NCI-H1930 (cell line): ENCODE measurements around the gene LFNG.

Source experiments
- DNase-seq, 2 experiments: peaks; one replicate each; lab custom pipeline; 2025; lab: John Stamatoyannopoulos, UW

Gene LFNG

DNA sequence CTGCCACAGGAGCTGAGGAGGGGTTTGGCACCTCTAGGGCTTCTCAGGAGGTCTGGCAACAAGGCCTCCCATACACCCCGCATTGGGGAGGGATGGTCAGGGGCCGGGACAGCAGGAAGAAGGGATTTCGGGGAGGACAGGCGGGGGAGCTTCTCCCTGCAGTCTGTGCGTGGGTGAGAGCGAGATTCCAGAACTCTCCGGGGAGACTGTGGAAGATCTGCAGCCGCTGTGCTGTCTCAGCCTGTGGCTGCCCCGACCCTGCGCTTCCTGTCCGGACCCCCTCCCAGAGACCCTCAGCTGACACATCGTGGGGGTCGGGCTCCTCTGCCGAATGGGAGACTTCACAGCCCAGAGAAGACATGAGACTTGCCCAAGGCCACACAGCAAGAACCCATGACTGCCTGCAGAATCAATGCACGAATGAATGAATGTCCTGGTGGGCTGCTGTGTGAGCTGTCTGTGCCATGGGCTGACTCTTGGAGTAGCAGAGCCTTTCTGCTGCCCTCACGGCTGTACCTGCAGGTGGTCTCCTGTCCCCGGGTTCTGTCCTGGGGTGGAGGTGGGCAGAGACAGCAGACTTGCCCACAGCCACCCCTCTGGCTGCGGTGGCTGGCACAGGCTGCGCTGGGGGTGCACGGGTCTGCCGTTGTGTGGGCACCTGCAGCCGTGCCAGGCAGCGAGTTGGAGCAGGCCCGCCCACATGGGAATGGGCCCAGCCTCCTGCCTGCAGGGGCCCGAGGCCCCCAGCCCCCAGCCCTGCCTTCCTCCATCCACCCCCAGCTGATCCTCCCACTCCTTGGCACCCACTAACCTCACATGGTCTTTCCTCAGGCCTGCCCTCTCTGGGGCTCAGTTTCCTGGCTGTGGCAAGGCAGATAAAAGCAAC, 16.3 kb upstream of the LFNG start:
- DNase-seq, result no peak

DNA sequence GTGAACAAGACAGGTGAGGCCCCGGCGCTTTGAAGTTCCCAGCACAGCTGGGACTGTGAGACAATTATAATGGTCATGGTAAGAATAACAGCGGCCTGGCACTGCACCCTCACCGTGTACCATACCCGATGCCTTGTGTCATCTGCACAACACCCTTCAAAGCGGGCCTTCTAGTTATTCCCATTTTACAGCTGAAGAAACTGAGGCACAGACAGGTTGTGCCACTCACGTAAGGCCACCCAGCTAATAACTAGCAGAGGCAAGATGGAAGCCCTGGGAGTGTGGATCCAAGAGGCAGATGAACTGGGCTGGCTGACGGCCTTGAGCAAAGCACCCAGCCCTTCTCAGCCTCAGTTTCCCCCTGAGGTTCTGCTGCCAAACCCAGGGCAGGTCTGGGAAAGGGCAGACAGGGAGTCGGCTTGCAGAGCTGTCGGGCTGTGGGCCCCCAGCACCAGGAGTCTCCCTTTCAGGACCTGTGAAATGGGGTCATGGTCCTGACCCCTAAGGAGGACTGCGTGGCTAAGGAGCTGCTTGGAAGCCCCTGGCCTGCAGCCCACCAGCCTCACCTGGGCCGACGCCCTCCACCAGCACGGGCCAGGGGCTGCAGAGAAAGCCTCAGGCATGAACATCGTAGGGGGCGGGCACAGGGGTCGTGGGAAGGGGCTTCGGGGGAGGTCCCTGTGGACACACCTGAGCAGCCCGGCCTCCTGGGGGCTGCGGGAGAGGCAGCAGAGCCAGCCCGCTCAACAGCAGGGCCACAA, 15.3 kb upstream of the LFNG start:
- DNase-seq, result no peak

DNA sequence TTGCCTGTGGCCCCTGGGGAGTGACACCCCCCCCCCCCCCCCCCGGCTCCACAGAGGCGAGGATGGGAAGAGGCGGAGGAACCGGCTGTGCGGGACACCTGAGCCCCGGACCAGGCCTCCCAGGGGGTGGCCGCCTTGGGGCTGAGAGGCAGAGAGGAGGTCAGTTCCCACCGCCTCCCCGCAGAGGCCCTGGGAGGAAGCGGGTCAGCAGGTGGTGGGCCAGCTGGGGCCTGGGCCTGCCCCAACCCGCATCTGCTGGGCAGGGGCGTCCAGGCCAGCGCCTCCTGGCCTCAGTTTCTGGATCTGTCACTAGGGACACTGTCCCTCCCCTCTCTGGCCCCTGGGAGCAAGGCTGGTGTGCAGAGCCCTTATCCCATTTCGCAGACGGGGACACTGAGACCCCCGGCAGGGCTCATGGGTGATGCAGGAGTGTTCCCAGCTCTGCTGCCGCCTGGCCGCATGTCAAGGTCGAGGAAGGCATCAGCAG, 14.6 kb upstream of the LFNG start:
- no peak for DNase-seq

- no peak for DNase-seq
These were observed 14.2 kb upstream of the LFNG start for GRCh38 chr7:2505401-2505800.

DNA sequence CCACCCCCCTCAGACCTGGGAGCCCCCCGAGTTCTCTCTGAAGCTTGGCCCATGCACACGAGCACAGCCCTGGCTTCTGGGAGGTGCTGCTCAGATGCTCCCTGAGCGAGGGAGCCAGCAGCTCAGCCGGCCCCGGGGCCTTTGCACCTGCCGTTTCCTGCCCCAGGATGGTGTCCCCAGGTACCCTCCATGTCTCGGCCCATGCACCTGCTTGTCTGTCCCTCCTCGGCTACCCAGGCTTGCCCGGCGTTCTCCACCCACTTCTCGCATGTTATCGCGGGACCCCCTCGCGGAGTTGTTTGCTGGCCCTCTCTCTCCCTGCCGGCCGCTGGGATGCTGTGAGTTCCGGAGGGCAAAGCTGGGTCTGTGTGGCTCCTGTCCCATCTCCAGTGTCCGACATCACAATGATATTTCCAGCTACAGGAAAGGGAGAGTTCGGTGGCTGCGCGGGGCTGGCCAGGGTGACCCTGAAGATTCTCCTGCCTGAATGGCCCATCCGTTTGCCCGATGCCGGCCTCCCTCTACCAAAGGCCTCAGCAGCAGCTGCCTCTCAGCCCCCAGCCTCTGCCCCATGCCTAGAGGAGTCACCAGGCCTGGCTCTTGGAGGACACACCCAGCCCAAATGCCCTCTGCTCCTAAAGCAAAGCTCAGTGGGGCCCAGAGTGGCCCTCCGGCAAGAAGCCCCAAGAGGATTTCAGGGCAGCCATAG, 12.2 kb upstream of the LFNG start:
- DNase-seq, result no peak

DNA sequence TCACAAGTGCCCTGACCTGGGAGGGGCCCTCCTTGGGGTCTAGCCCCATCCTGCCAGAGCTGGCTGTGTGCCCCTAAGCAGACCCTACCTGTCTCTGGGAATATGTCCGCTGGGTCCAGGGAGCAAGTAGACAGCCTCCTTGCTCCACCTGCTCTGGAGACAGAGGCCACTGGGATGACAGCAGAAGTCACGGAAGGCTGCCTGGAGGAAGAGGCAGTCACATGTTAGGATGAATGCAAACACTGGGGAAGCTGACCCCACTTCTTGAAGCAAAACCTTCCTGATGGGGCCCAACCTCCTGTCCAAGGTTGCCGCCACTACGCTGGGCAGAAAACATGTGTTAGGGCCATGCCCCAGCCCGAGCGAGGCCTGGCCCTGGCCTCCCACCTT, 11.7 kb upstream of the LFNG start:
- DNase-seq, result no peak

GRCh38 chr7:2508327-2509215, 11.0 kb upstream of the LFNG start:
- DNase-seq, result no peak

DNA sequence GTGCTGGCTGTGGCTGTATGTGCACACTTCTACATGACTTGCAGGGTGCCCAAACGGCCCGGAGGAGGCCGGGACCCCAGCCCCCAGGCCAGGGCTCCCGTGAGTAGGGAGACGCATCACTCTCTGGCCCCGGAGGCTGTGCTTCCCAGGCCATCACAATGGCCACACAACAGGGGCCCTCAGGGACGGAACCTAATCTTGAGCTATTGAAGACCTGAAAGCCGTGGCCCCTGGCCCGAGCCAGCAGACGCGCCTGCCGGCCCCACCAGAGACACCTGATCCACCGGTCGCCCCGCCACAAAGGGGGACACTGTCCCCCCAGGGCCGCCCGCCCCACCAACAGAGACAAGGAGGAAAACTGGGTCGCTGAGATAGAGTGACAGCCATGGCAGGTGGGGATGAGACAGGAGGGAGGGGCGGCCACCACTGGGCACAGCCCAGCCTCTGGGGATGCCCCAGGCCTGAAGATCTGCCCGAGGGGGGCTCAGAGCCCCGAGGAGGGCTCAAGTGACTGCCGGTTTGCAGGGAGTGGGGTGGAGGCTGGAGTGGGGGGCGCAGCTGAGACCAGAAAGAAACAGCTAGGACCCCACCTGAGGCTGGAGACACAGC, 10.2 kb upstream of the LFNG start:
- DNase-seq, result no peak

GRCh38 chr7:2510130-2510776, 9.3 kb upstream of the LFNG start:
- no peak for DNase-seq

GRCh38 chr7:2510909-2511768, 8.4 kb upstream of the LFNG start:
- no peak for DNase-seq

DNA sequence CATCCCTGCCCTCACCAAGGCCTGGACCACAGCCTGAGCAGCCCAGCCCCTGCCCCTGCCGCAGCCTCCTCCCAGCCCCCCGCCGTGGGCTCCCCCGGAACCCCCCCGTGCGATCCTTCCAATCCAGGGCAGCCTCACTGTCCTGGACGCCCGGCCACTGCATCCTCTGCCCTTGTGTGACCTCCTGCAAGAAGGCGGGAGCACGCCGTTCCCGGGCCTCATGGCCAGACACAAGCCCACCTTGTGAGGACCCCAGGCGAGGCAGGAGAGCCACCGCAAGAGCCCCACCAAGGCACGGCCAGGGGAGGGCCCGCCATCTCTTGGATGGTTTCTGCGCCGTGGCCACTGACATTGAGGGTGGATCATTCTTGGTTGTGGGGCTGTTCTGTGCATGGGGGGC, 7.8 kb upstream of the LFNG start:
- DNase-seq, result no peak

DNA sequence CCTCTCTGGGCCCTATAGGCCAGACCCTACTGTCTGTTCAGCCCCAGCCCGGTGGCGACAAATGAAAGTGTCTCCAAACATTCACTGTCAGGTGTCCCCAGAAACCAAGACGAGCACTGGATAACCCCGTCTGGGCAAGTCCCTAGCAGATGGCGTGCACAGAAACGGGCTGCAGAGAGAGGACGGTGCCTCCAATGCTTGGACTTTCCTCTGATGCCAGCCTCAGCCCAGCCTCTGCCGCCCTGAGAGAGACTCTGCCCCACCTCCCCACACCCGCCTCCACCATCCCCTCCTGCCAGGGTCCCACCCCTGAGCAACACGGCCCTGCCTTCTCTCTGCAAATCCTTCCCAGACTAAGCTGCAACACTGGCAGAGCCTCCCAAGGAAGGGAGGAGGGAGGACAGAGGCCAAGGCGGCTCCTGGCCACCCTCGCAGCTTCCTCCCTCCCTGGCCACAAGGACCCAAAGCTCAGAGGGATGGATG, 7.4 kb upstream of the LFNG start:
- DNase-seq, result no peak

DNA sequence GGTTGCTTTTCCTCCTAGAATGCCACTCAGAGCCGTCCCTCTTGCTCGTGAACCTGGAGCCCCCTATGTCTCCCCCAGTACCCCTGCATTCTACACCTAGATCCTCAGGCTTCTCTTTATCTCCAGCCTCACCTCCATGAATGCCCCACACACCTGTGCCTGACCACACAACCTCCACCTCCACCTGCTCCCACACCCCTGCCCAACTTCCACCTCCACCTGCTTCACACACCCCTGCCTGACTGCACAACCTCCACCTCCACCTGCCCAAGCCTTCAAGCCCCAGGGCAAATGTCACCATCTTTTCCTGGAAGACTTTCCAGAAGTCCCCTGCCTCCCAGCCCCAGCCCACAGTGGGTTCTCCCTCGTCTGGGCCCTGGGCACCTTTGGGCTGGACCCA, 6.9 kb upstream of the LFNG start:
- no peak for DNase-seq

- no peak for DNase-seq
These were observed 5.9 kb upstream of the LFNG start for GRCh38 chr7:2513702-2514101.

- no peak for DNase-seq
These were observed 4.8 kb upstream of the LFNG start for GRCh38 chr7:2514473-2515423.

GRCh38 chr7:2515424-2516193, 4.0 kb upstream of the LFNG start:
- no peak for DNase-seq

- DNase-seq, result no peak
These were observed 3.4 kb upstream of the LFNG start for GRCh38 chr7:2516194-2516555.

DNA sequence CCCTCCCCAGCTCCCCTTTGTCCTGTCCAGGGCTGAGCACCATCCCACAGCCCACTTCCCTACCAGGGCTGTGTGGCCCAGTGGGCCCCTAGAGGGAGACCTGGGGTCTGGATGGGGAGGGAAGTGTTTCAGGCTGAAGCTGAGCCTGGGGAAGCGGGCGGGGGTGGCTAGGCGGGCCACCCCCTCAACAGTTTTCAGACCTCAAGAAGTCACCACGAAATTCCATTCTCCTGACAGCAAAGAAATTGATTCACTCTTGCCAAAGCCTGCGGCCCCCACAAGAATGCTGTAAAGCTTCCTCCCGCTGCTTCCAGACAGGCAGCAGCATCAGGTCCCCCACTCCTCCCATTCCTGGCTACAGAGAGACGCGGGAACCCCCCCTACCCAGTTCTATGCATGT, 2.5 kb upstream of the LFNG start:
- DNase-seq, result no peak
